H1 (cell line): ENCODE measurements around the gene EPHA6. TPM values are rescaled to one million over a fixed set of nuclear protein-coding genes. Genes with fewer than 3 reads are reported as not detected.

Experiments
- CTCF ChIA-PET: fragments of 300-600 bp; sonication (Branson Sonifier 250); formaldehyde crosslinking; loops from one replicate; lab custom pipeline; 2021; ENCODE audit not compliant: partially characterized antibody; lab: Charles Lee
- POLR2A ChIA-PET: fragments of 300-600 bp; sonication (Branson Sonifier 250); formaldehyde crosslinking; loops from one replicate; lab custom pipeline; 2021; ENCODE audit warnings: inconsistent platforms; ENCODE audit not compliant: partially characterized antibody; lab: Charles Lee
- DNase-seq, 2 experiments: peaks; one replicate each; pipeline versions ENCODE4 v3.0.0 to v3.0.0-alpha.2; 2010 to 2022; ENCODE audit warnings: low spot score in 2 of 2, low read depth in 1 of 2, mixed read lengths in 1 of 2
- FAIRE-seq: peaks from 2 replicates; lab custom pipeline; 2011; peaks lifted over from hg19 to GRCh38; lab: Jason Lieb, UNC
- H2AFZ ChIP-seq: 2 replicates; pipeline ENCODE4 v1.8.1; 2012; ENCODE audit warnings: low read length, inconsistent platforms
- H2AK5ac ChIP-seq: 2 replicates; pipeline ENCODE4 v1.6.1; 2013; ENCODE audit warnings: low read depth, low read length
- H2BK120ac ChIP-seq: replicated peaks from 2 replicates; pipeline ENCODE3; 2013; ENCODE audit warnings: low read depth, low read length, inconsistent platforms
- H2BK12ac ChIP-seq: 2 replicates; pipeline ENCODE4 v1.6.1; 2013; ENCODE audit warnings: low read depth, low read length
- H2BK15ac ChIP-seq: 2 replicates; pipeline ENCODE4 v1.6.1; 2013; ENCODE audit warnings: low read length
- H2BK20ac ChIP-seq: 2 replicates; pipeline ENCODE4 v1.6.1; 2013; ENCODE audit warnings: low read length
- H2BK5ac ChIP-seq: 2 replicates; pipeline ENCODE4 v1.6.1; 2013; ENCODE audit warnings: low read depth, low read length
- H3K14ac ChIP-seq: 2 replicates; pipeline ENCODE4 v1.6.1; 2013; ENCODE audit warnings: inconsistent platforms; ENCODE audit not compliant: insufficient read length
- H3K18ac ChIP-seq: 2 replicates; pipeline ENCODE4 v1.6.1; 2013; ENCODE audit warnings: low read length; ENCODE audit errors: extremely low read depth
- H3K23ac ChIP-seq: 2 replicates; pipeline ENCODE4 v1.6.1; 2013; ENCODE audit warnings: inconsistent platforms; ENCODE audit not compliant: insufficient read length
- H3K23me2 ChIP-seq: 2 replicates; pipeline ENCODE4 v1.6.1; 2013; ENCODE audit warnings: low read depth, low read length
- H3K27ac ChIP-seq: 2 replicates; pipeline ENCODE4 v1.6.1; 2011; ENCODE audit warnings: low read depth, low read length, inconsistent platforms
- H3K27me3 ChIP-seq, 4 experiments: replicated peaks in 1 of 4; 1 replicate in 1 of 4; 2 replicates in 3 of 4; pipeline versions ENCODE4 v1.6.1 to v1.8.1; 2011 to 2013; ENCODE audit warnings: low read length in 3 of 4, mild to moderate bottlenecking in 3 of 4, inconsistent platforms in 2 of 4, mixed read lengths in 2 of 4, moderate library complexity in 1 of 4; ENCODE audit not compliant: control insufficient read depth in 3 of 4, insufficient read depth in 3 of 4; ENCODE audit errors: extremely low read depth in 1 of 4
- H3K36me3 ChIP-seq, 4 experiments: 2 replicates each; pipeline versions ENCODE4 v1.6.1 to v1.8.1; 2011 to 2013; ENCODE audit warnings: mild to moderate bottlenecking in 4 of 4, low read length in 3 of 4, moderate library complexity in 2 of 4, control low read depth in 1 of 4, inconsistent platforms in 1 of 4; ENCODE audit not compliant: insufficient read depth in 4 of 4, control insufficient read depth in 2 of 4
- H3K4ac ChIP-seq: replicated peaks from 2 replicates; pipeline ENCODE3; 2013; ENCODE audit warnings: low read length, low read depth, mixed read lengths, inconsistent platforms; ENCODE audit not compliant: insufficient read length
- H3K4me1 ChIP-seq, 4 experiments: replicated peaks in 1 of 4; 1 replicate in 1 of 4; 2 replicates in 3 of 4; pipeline versions ENCODE4 v1.6.1 to v1.8.1; 2011 to 2013; ENCODE audit warnings: low read length in 3 of 4, inconsistent platforms in 2 of 4, mixed read lengths in 1 of 4; ENCODE audit not compliant: insufficient read depth in 4 of 4, control insufficient read depth in 3 of 4
- H3K4me2 ChIP-seq, 2 experiments: 2 replicates each; pipeline versions ENCODE4 v1.6.1 to v1.8.1; 2011 to 2013; ENCODE audit warnings: low read depth in 2 of 2, low read length in 2 of 2, control low read depth in 1 of 2, inconsistent platforms in 1 of 2, mild to moderate bottlenecking in 1 of 2; ENCODE audit not compliant: insufficient read depth in 1 of 2
- H3K4me3 ChIP-seq, 4 experiments: fragments of 200-600, 300-600 bp in 1 of 4; sonication (generic), shearing (Covaris generic), sonication (Bioruptor Twin) in 1 of 4; 2 replicates each; pipeline versions ENCODE4 v1.5.1 to v1.8.1; 2011 to 2016; ENCODE audit warnings: low read length in 4 of 4, low read depth in 3 of 4, control low read depth in 2 of 4, inconsistent platforms in 2 of 4, mild to moderate bottlenecking in 2 of 4, mixed read lengths in 1 of 4, moderate library complexity in 1 of 4; ENCODE audit not compliant: insufficient read depth in 2 of 4; ENCODE audit errors: extremely low read depth in 1 of 4
- H3K56ac ChIP-seq: replicated peaks from 2 replicates; pipeline ENCODE3; 2013; ENCODE audit warnings: low read depth, mild to moderate bottlenecking, mixed read lengths, low read length, inconsistent platforms; ENCODE audit not compliant: insufficient read length
- H3K79me1 ChIP-seq: 2 replicates; pipeline ENCODE4 v1.6.1; 2013; ENCODE audit warnings: low read depth, low read length, control low read depth
- H3K79me2 ChIP-seq, 2 experiments: 2 replicates each; pipeline versions ENCODE4 v1.6.1 to v1.8.1; 2012 to 2013; ENCODE audit warnings: low read length in 2 of 2, mild to moderate bottlenecking in 2 of 2, inconsistent platforms in 1 of 2; ENCODE audit not compliant: insufficient read depth in 2 of 2, control insufficient read depth in 1 of 2
- H3K9ac ChIP-seq, 4 experiments: replicated peaks in 1 of 4; 1 replicate in 1 of 4; 2 replicates in 3 of 4; pipeline versions ENCODE4 v1.6.1 to v1.8.1; 2011 to 2013; ENCODE audit warnings: low read depth in 3 of 4, low read length in 3 of 4, control low read depth in 2 of 4, mild to moderate bottlenecking in 2 of 4, moderate library complexity in 2 of 4, inconsistent platforms in 1 of 4; ENCODE audit errors: extremely low read depth in 1 of 4
- H3K9me3 ChIP-seq, 2 experiments: 2 replicates each; pipeline versions ENCODE4 v1.6.1 to v1.8.1; 2012 to 2013; ENCODE audit warnings: mild to moderate bottlenecking in 2 of 2, moderate library complexity in 2 of 2, control low read depth in 1 of 2, inconsistent platforms in 1 of 2, low read depth in 1 of 2, low read length in 1 of 2, mixed read lengths in 1 of 2; ENCODE audit not compliant: insufficient read depth in 2 of 2
- H4K20me1 ChIP-seq, 2 experiments: replicated peaks in 1 of 2; 2 replicates each; pipeline versions ENCODE3 to v1.8.1; 2011 to 2013; ENCODE audit warnings: inconsistent platforms in 2 of 2, low read length in 2 of 2, mild to moderate bottlenecking in 1 of 2; ENCODE audit not compliant: insufficient read depth in 2 of 2, control insufficient read depth in 1 of 2
- H4K5ac ChIP-seq: 2 replicates; pipeline ENCODE4 v1.6.1; 2013; ENCODE audit warnings: low read length, low read depth, mixed read lengths, inconsistent platforms; ENCODE audit not compliant: insufficient read length
- H4K8ac ChIP-seq: 2 replicates; pipeline ENCODE4 v1.8.0; 2013; ENCODE audit warnings: mild to moderate bottlenecking, moderate library complexity, low read length, inconsistent platforms; ENCODE audit not compliant: insufficient read depth; ENCODE audit errors: extremely low read depth
- H4K91ac ChIP-seq: replicated peaks from 2 replicates; pipeline ENCODE3; 2013; ENCODE audit warnings: low read length, mixed read lengths, inconsistent platforms; ENCODE audit not compliant: insufficient read length
- BRCA1 ChIP-seq: IDR thresholded peaks from 2 replicates; pipeline ENCODE4 v1.6.1; 2012; ENCODE audit warnings: low read depth, low read length, improper control_type of control experiment
- EZH2 ChIP-seq: fragments of 200-600 bp; sonication (generic); IDR thresholded peaks from 2 replicates; pipeline ENCODE4 v1.7.1; 2012; ENCODE audit warnings: low read depth, mild to moderate bottlenecking, moderate library complexity, low read length, inconsistent platforms; ENCODE audit not compliant: severe bottlenecking
- FOSL1 ChIP-seq: IDR thresholded peaks from 2 replicates; pipeline ENCODE4 v1.6.1; 2011; ENCODE audit warnings: mild to moderate bottlenecking, low read depth, low read length, moderate library complexity; ENCODE audit not compliant: insufficient read depth
- GABPA ChIP-seq: IDR thresholded peaks from 2 replicates; pipeline ENCODE4 v1.6.1; 2011; ENCODE audit warnings: mild to moderate bottlenecking, low read length, moderate library complexity, borderline replicate concordance; ENCODE audit not compliant: insufficient read depth
- JUN ChIP-seq: IDR thresholded peaks from 2 replicates; pipeline ENCODE4 v1.6.1; 2011; ENCODE audit warnings: low read depth, mild to moderate bottlenecking, improper control_type of control experiment, low read length
- POU5F1 ChIP-seq: IDR thresholded peaks from 2 replicates; pipeline ENCODE4 v1.6.1; 2011; ENCODE audit warnings: low read depth, mild to moderate bottlenecking, low read length, moderate library complexity
- RAD21 ChIP-seq, 2 experiments: IDR thresholded peaks in 1 of 2; conservative IDR thresholded peaks in 1 of 2; 2 replicates each; pipeline ENCODE4 v1.6.1; 2011; ENCODE audit warnings: low read depth in 2 of 2, low read length in 2 of 2, improper control_type of control experiment in 1 of 2, inconsistent platforms in 1 of 2, mild to moderate bottlenecking in 1 of 2, moderate library complexity in 1 of 2
- RBBP5 ChIP-seq: IDR thresholded peaks from 2 replicates; pipeline ENCODE4 v1.7.1; 2012; ENCODE audit warnings: low read depth, mild to moderate bottlenecking, inconsistent platforms, low read length, moderate library complexity, borderline replicate concordance
- SUZ12 ChIP-seq: fragments of 200-600 bp; sonication (generic); IDR thresholded peaks from 2 replicates; pipeline ENCODE4 v1.6.1; 2012; ENCODE audit warnings: mild to moderate bottlenecking, inconsistent platforms, low read length, moderate library complexity, mixed read lengths
- TAF7 ChIP-seq: optimal IDR thresholded peaks from 2 replicates; pipeline ENCODE3; 2011; ENCODE audit warnings: low read depth, mild to moderate bottlenecking, inconsistent platforms, low read length, moderate library complexity, borderline replicate concordance
- TCF12 ChIP-seq: IDR thresholded peaks from 2 replicates; pipeline ENCODE4 v1.6.1; 2011; ENCODE audit warnings: low read depth, mild to moderate bottlenecking, low read length
- USF2 ChIP-seq: IDR thresholded peaks from 2 replicates; pipeline ENCODE4 v1.6.1; 2011; ENCODE audit warnings: low read length, improper control_type of control experiment
- YY1 ChIP-seq: IDR thresholded peaks from 2 replicates; pipeline ENCODE4 v1.6.1; 2011; ENCODE audit warnings: low read depth, mild to moderate bottlenecking, low read length
- WGBS, 2 experiments: shearing (Covaris generic) in 1 of 2; methylation state at CpG; one replicate each; pipeline versions ENCODE4 v1.1.6 to v1.1.7; 2013 to 2015; ENCODE audit warnings: low lambda C conversion rate in 2 of 2, mixed read lengths in 2 of 2, inconsistent platforms in 1 of 2, low coverage in 1 of 2, missing lambda C conversion rate in 1 of 2; ENCODE audit not compliant: insufficient replicate concordance in 2 of 2, insufficient coverage in 1 of 2, insufficient read length in 1 of 2; ENCODE audit errors: extremely low coverage in 1 of 2, missing lambda C conversion rate in 1 of 2; 5-methylcytosine and 5-hydroxymethylcytosine counted together
- polyA plus RNA-seq, 7 experiments: library from polyadenylated mRNA; depleted of rRNA in 3 of 7; stranded (reverse) in 5 of 7; unstranded in 2 of 7; fragments of >200 nt in 5 of 7; fragments of 200-250 nt in 2 of 7; gene quantifications; 1 replicate in 5 of 7; 2 replicates in 1 of 7; 4 replicates in 1 of 7; pipeline versions ENCODE4 v1.2.1 to v1.2.3, GENCODE V29; 2011 to 2013; ENCODE audit warnings: missing spikeins in 2 of 7, mixed read lengths in 2 of 7
- total RNA-seq: library from RNA; stranded (reverse); fragmentation: NEBNext Ultra II Directional; extraction: Animal tissue kit (Norgen Biotek cat#: 25700); gene quantifications from 2 replicates; pipeline ENCODE4 v1.2.1, GENCODE V29; 2021

The EPHA6 gene
- total and polyA plus RNA-seq, 2 of the 8 experiments (the other 6 are each of a cell fraction or from before 2014, with no cell fraction given) = 0.83 to 3.2 TPM

GRCh38 chr3:97742036-97742435 lies 927.6 kb downstream of the EPHA6 start:
- H3K79me1 ChIP-seq = no peaks in the 10 kb centered on the region
- H3K36me3 ChIP-seq = no peaks in the 10 kb centered on the region
- no peak overlapping the region for H3K4me2 ChIP-seq
- no peak overlapping the region for H2BK20ac ChIP-seq
- peaks cover 0 to under 1% (median 0%) of the 10 kb centered on the region in 4 experiments; a peak in 1 of 7 replicates for H3K4me1 ChIP-seq
- H3K23me2 ChIP-seq = no peaks in the 10 kb centered on the region
- H2BK15ac ChIP-seq = no peak overlapping the region
- H3K23ac ChIP-seq = no peak overlapping the region
- ChIA-PET POLR2A (no interaction called here), CTCF (no interaction called here)
- no peak overlapping the region for H3K18ac ChIP-seq
- DNase-seq = no peak
- H4K8ac ChIP-seq = no peak overlapping the region
- no peak overlapping the region for H3K9ac ChIP-seq
- no peak overlapping the region for H2AFZ ChIP-seq
- H3K9me3 ChIP-seq = no peaks in the 10 kb centered on the region
- FAIRE-seq = no peak
- no peak overlapping the region for H2BK5ac ChIP-seq
- no peaks in the 10 kb centered on the region for H4K20me1 ChIP-seq
- no peak overlapping the region for H4K91ac ChIP-seq
- no peak overlapping the region for H2BK12ac ChIP-seq
- no peak overlapping the region for H3K56ac ChIP-seq
- WGBS, 2 experiments = 84% methylated on average over 3 of the region's 3 CpGs; no CpG with 5 or more reads in 1 of the 2 experiments
- H2AK5ac ChIP-seq = no peak overlapping the region
- H3K4ac ChIP-seq = no peak overlapping the region
- no peaks in the 10 kb centered on the region for H3K27me3 ChIP-seq
- no peak overlapping the region for H2BK120ac ChIP-seq
- H3K14ac ChIP-seq = no peak overlapping the region
- no peaks in the 10 kb centered on the region for H3K79me2 ChIP-seq
- H3K27ac ChIP-seq = no peak overlapping the region
- no peak overlapping the region for H3K4me3 ChIP-seq
- no peak overlapping the region for H4K5ac ChIP-seq
- TF ChIP-seq TAF7 = no peak
- no peak for TF ChIP-seq RBBP5
- TF ChIP-seq YY1 = no peak
- TF ChIP-seq POU5F1 = no peak
- no peak for TF ChIP-seq EZH2
- no peak for TF ChIP-seq GABPA
- no peak for TF ChIP-seq USF2
- no peak for TF ChIP-seq FOSL1
- TF ChIP-seq SUZ12 = no peak
- TF ChIP-seq BRCA1 = no peak
- no peak for TF ChIP-seq TCF12
- no peak for TF ChIP-seq RAD21 (IDR thresholded peaks at IDR 0.05 in 1 of 2, conservative IDR thresholded peaks at IDR 0.05 in 1 of 2; ENCODE audit: low read depth in 2 of 2, low read length in 2 of 2)
- no peak for TF ChIP-seq JUN
